A673 (cell line): ENCODE data around the gene MICB. TPM values are rescaled to one million over a fixed set of nuclear protein-coding genes. Genes with fewer than 3 reads are reported as not detected.
"Not testable (repeated sequence)": the region's sequence is repeated elsewhere in the genome, so short reads cannot be mapped to it uniquely, and the experiment has no call there.

Source experiments
- BruUV-seq: library from RNA; stranded (reverse); fragments of 400-500 nt; replicated peaks from 2 replicates; lab custom pipeline; 2021; lab: Mats Ljungman, UMichigan
- CTCF ChIA-PET: fragments of 300-600 bp; sonication (Branson Sonifier 250); formaldehyde crosslinking; loops from one replicate; lab custom pipeline; 2022; ENCODE audit warnings: antibody characterized with exemption; lab: Charles Lee
- POLR2A ChIA-PET: fragments of 300-600 bp; sonication (Branson Sonifier 250); formaldehyde crosslinking; loops from one replicate; lab custom pipeline; 2022; ENCODE audit warnings: antibody characterized with exemption; ENCODE audit not compliant: low non-redundant PET; lab: Charles Lee
- DNase-seq: peaks from one replicate; pipeline ENCODE4 v3.0.0-alpha.2; 2015; ENCODE audit warnings: low spot score
- H3K27ac ChIP-seq: fragments of 200-600 bp; sonication (generic); 2 replicates; pipeline ENCODE4 v1.5.1; 2016; ENCODE audit warnings: mixed run types, low read depth, mild to moderate bottlenecking, mixed read lengths, antibody characterized with exemption, low read length; ENCODE audit not compliant: poor library complexity, severe bottlenecking
- H3K27me3 ChIP-seq: fragments of 200-600 bp; sonication (generic); replicated peaks from 2 replicates; pipeline ENCODE4 v1.6.1; 2017; ENCODE audit warnings: mixed run types, low read depth, mild to moderate bottlenecking, mixed read lengths, antibody characterized with exemption, low read length; ENCODE audit not compliant: insufficient read depth, poor library complexity
- H3K36me3 ChIP-seq: fragments of 200-600 bp; sonication (generic); 2 replicates; pipeline ENCODE4 v1.6.1; 2016; ENCODE audit warnings: mixed run types, mild to moderate bottlenecking, mixed read lengths, antibody characterized with exemption, low read length; ENCODE audit not compliant: insufficient read depth, poor library complexity, severe bottlenecking
- H3K4me1 ChIP-seq: fragments of 200-600 bp; sonication (generic); 2 replicates; pipeline ENCODE4 v1.6.1; 2017; ENCODE audit warnings: mixed run types, mild to moderate bottlenecking, mixed read lengths, antibody characterized with exemption, low read length; ENCODE audit not compliant: insufficient read depth, poor library complexity, severe bottlenecking
- H3K4me3 ChIP-seq: fragments of 200-600 bp; sonication (generic); 2 replicates; pipeline ENCODE4 v1.5.1; 2016; ENCODE audit warnings: low read depth, mixed run types, mild to moderate bottlenecking, mixed read lengths, low read length; ENCODE audit not compliant: poor library complexity, severe bottlenecking
- H3K9me3 ChIP-seq: fragments of 200-600 bp; sonication (generic); 2 replicates; pipeline ENCODE4 v1.6.1; 2016; ENCODE audit warnings: mixed run types, low read depth, mild to moderate bottlenecking, mixed read lengths, antibody characterized with exemption, low read length; ENCODE audit not compliant: poor library complexity, severe bottlenecking
- CTCF ChIP-seq: fragments of 300-800, 200-600 bp; sonication (generic); conservative IDR thresholded peaks from 2 replicates; pipeline ENCODE4 v1.5.1; 2017; ENCODE audit warnings: low read depth, mild to moderate bottlenecking, antibody characterized with exemption, low read length, moderate library complexity, mixed read lengths
- EZH2 ChIP-seq: fragments of 200-600 bp; sonication (generic); IDR thresholded peaks from 2 replicates; pipeline ENCODE4 v1.6.1; 2017; ENCODE audit warnings: borderline replicate concordance, low read depth, mild to moderate bottlenecking, mixed read lengths, antibody characterized with exemption, low read length; ENCODE audit not compliant: poor library complexity, severe bottlenecking
- intact Hi-C: fragments of 100-400 bp; cut with micrococcal nuclease; formaldehyde crosslinking; loops from one replicate; pipeline ENCODE4 v1.10.0; 2022; ENCODE audit not compliant: unreplicated experiment
- total RNA-seq: library from RNA; stranded (reverse); gene quantifications from 2 replicates; pipeline ENCODE4 v1.2.3, GENCODE V29; 2021

MICB gene
- total RNA-seq, 1 experiment from 2014 or later = 12.7 TPM

GRCh38 chr6:31547727-31548543 lies 50.0 kb downstream of the MICB start:
- H3K9me3 ChIP-seq = no peaks in the 10 kb centered on the region
- BruUV-seq = TSS peak; percentile 43
- POLR2A ChIA-PET = interaction anchor here (0.5 to 0.6 kb wide), 2 partner anchors 20 to 279 kb away, joined by 3 to 8 read pairs; no protein-coding TSS in a partner anchor
- CTCF ChIA-PET = interaction anchor here (0.5 to 3.9 kb wide), 5 partner anchors 48 to 500 kb away, joined by 3 to 31 read pairs (median 4); no protein-coding TSS in a partner anchor
- H3K27ac ChIP-seq = peak overlapping the region; percentile 71
- no peaks in the 10 kb centered on the region for H3K27me3 ChIP-seq
- H3K4me1 ChIP-seq = peaks cover 11% of the 10 kb centered on the region
- DNase-seq = no peak
- peaks cover 4% of the 10 kb centered on the region for H3K36me3 ChIP-seq
- TF ChIP-seq CTCF (no peak), EZH2 (no peak)
- H3K4me3 ChIP-seq = peak overlapping the region; percentile 47
- intact Hi-C loops = loop anchor here (10.0 kb wide), 3 partner anchors 107 to 347 kb away; partner anchors contain the start of genes APOM, BAG6, CLIC1 and EHMT2

DNA sequence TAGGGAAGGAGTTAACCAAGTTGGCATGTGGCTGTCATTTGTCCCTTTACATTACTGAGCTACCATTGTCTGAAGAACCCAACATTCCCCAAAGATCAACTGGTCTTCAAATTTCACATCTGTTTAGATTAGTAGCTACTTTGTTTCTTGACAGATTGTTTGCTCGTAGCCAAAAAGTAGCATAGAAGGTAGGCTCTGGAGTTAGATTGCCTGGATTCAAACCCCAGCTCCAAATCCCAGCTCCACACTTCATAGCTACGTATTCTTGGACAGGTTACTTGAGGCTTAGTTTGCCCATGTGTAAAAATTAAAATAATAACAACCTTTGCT lies 50.6 kb downstream of the MICB start:
- no peaks in the 10 kb centered on the region for H3K27me3 ChIP-seq
- peaks cover 11% of the 10 kb centered on the region for H3K4me1 ChIP-seq
- no peaks in the 10 kb centered on the region for H3K9me3 ChIP-seq
- ChIA-PET POLR2A (no interaction called here), CTCF (no interaction called here)
- peaks cover 7% of the 10 kb centered on the region for H3K36me3 ChIP-seq
- no peak for TF ChIP-seq EZH2
- no peak for TF ChIP-seq CTCF
- intact Hi-C loops = loop anchor here (10.0 kb wide), 3 partner anchors 106 to 346 kb away; partner anchors contain the start of genes APOM, BAG6, CLIC1 and EHMT2
- DNase-seq = no peak
- peak overlapping the region; percentile 71 for H3K27ac ChIP-seq
- BruUV-seq = no TSS peak
- peak overlapping the region; percentile 47 for H3K4me3 ChIP-seq

- H3K27me3 ChIP-seq, POLR2A ChIA-PET, H3K9me3 ChIP-seq, BruUV-seq, H3K4me3 ChIP-seq, H3K27ac ChIP-seq: not testable (repeated sequence)
- intact Hi-C loops = loop anchor here (1.0 kb wide), 1 partner anchor 47 kb away; no protein-coding TSS in a partner anchor
- peak; percentile 32; the same call in 1 of the 2 replicates for TF ChIP-seq CTCF
- peaks cover 18% of the 10 kb centered on the region for H3K36me3 ChIP-seq
- H3K4me1 ChIP-seq = peaks cover 11% of the 10 kb centered on the region
- CTCF ChIA-PET = interaction anchor here (2.7 kb wide), 1 partner anchor 46 kb away, joined by 30 read pairs; no protein-coding TSS in a partner anchor
- DNase-seq = peak; percentile 46
Observed at GRCh38 chr6:31551371-31551770, 53.4 kb downstream of the MICB start.
